HL-60 (cell line): ENCODE results near the gene L3MBTL4.

Experiments used
- DNase-seq, 2 experiments: peaks; one replicate each; pipeline ENCODE4 v3.0.0-alpha.2; 2010 to 2020; ENCODE audit warnings: low read depth in 1 of 2, low spot score in 1 of 2
- H3K27ac ChIP-seq: fragments of 250-450 bp; sonication (Bioruptor Pico); replicated peaks from 2 replicates; pipeline ENCODE4 v1.5.1; 2020; ENCODE audit warnings: mild to moderate bottlenecking, moderate library complexity
- H3K27me3 ChIP-seq: fragments of 250-450 bp; sonication (Bioruptor Pico); 2 replicates; pipeline ENCODE4 v1.5.1; 2021; ENCODE audit warnings: mild to moderate bottlenecking, moderate library complexity; ENCODE audit not compliant: insufficient read depth, poor library complexity, severe bottlenecking
- H3K4me3 ChIP-seq: replicated peaks from 2 replicates; pipeline ENCODE4 v1.5.1; 2011; ENCODE audit warnings: mild to moderate bottlenecking, control low read depth, low read length; ENCODE audit not compliant: insufficient read depth
- CTCF ChIP-seq: IDR thresholded peaks from one replicate; pipeline ENCODE4 v1.5.1; 2011; ENCODE audit warnings: low read length, control low read depth, inconsistent platforms; ENCODE audit not compliant: insufficient read depth
- GABPA ChIP-seq: IDR thresholded peaks from 2 replicates; pipeline ENCODE4 v1.6.1; 2012; ENCODE audit warnings: low read depth
- POLR2AphosphoS5 ChIP-seq: IDR thresholded peaks from 2 replicates; pipeline ENCODE4 v1.6.1; 2012; ENCODE audit warnings: low read depth
- REST ChIP-seq: IDR thresholded peaks from 2 replicates; pipeline ENCODE4 v1.6.1; 2012; ENCODE audit warnings: low read depth; ENCODE audit not compliant: insufficient replicate concordance
- SPI1 ChIP-seq: IDR thresholded peaks from 2 replicates; pipeline ENCODE4 v1.6.1; 2012; ENCODE audit warnings: low read depth, mild to moderate bottlenecking, borderline replicate concordance

The L3MBTL4 gene

GRCh38 chr18:6289843-6290242, 124.9 kb downstream of the L3MBTL4 start:
- H3K4me3 ChIP-seq = no peak overlapping the region
- TF ChIP-seq CTCF (no peak), SPI1 (no peak), GABPA (no peak), REST (no peak), POLR2AphosphoS5 (no peak)
- peaks cover 2% of the 10 kb centered on the region for H3K27me3 ChIP-seq
- no peak for DNase-seq
- H3K27ac ChIP-seq = no peak overlapping the region

GRCh38 chr18:6286585-6286984, 128.1 kb downstream of the L3MBTL4 start:
- DNase-seq = no peak
- no peak overlapping the region for H3K4me3 ChIP-seq
- H3K27me3 ChIP-seq = no peaks in the 10 kb centered on the region
- no peak overlapping the region for H3K27ac ChIP-seq
- TF ChIP-seq CTCF (no peak), SPI1 (no peak), GABPA (no peak), POLR2AphosphoS5 (no peak), REST (no peak)

GRCh38 chr18:6284761-6285160, 129.9 kb downstream of the L3MBTL4 start:
- Histone ChIP-seq H3K27me3 (no peaks in the 10 kb centered on the region), H3K4me3 (no peak overlapping the region), H3K27ac (no peak overlapping the region)
- no peak for DNase-seq
- no peak for TF ChIP-seq REST
- TF ChIP-seq GABPA = no peak
- TF ChIP-seq SPI1 = no peak
- no peak for TF ChIP-seq POLR2AphosphoS5
- no peak for TF ChIP-seq CTCF
